GM23338 (cell line): ENCODE measurements around the gene SULT1B1. TPM values are rescaled to one million over a fixed set of nuclear protein-coding genes. Genes with fewer than 3 reads are reported as not detected.

Experiments used
- ATAC-seq: fragments of 200-7000 bp; cut with Tn5 transposase; 3 replicates; pipeline ENCODE4 v1.9.1; 2020
- DNase-seq: peaks from one replicate; pipeline ENCODE4 v3.0.0-alpha.2; 2015; ENCODE audit warnings: low spot score
- H2AFZ ChIP-seq: fragments of 200-600 bp; sonication (generic); 2 replicates; pipeline ENCODE4 v1.8.0; 2016; ENCODE audit warnings: antibody characterized with exemption, mild to moderate bottlenecking, moderate library complexity
- H3F3A ChIP-seq: fragments of 200-600 bp; sonication (generic); replicated peaks from 2 replicates; pipeline ENCODE4 v1.8.0; 2017; ENCODE audit warnings: antibody characterized with exemption, mixed run types, low read depth
- H3K27ac ChIP-seq: fragments of 200-600 bp; sonication (generic); 2 replicates; pipeline ENCODE4 v1.6.1; 2016; ENCODE audit warnings: low read depth
- H3K27me3 ChIP-seq: fragments of 200-600 bp; sonication (generic); 2 replicates; pipeline ENCODE4 v1.8.0; 2016; ENCODE audit warnings: mild to moderate bottlenecking, mixed run types, moderate library complexity; ENCODE audit not compliant: insufficient read depth
- H3K36me3 ChIP-seq: fragments of 200-600 bp; sonication (generic); 2 replicates; pipeline ENCODE4 v1.8.0; 2016; ENCODE audit warnings: mild to moderate bottlenecking; ENCODE audit not compliant: insufficient read depth
- H3K4me1 ChIP-seq: fragments of 200-600 bp; sonication (generic); 2 replicates; pipeline ENCODE4 v1.8.0; 2016; ENCODE audit warnings: mild to moderate bottlenecking, moderate library complexity; ENCODE audit not compliant: insufficient read depth
- H3K4me2 ChIP-seq: fragments of 200-600 bp; sonication (generic); 2 replicates; pipeline ENCODE4 v1.7.1; 2017; ENCODE audit warnings: mixed run types
- H3K4me3 ChIP-seq: fragments of 200-600 bp; sonication (generic); 2 replicates; pipeline ENCODE4 v1.6.1; 2016; ENCODE audit warnings: mixed run types
- H3K79me2 ChIP-seq: fragments of 200-600 bp; sonication (generic); replicated peaks from 2 replicates; pipeline ENCODE4 v1.8.0; 2017; ENCODE audit warnings: mild to moderate bottlenecking; ENCODE audit not compliant: insufficient read depth
- H3K9me2 ChIP-seq: fragments of 200-600 bp; sonication (generic); 2 replicates; pipeline ENCODE4 v1.8.0; 2017; ENCODE audit not compliant: insufficient read depth
- H4K20me1 ChIP-seq: fragments of 200-600 bp; sonication (generic); replicated peaks from 2 replicates; pipeline ENCODE4 v1.8.0; 2017; ENCODE audit warnings: mild to moderate bottlenecking; ENCODE audit not compliant: insufficient read depth
- H3K27ac Mint-ChIP-seq: 2 replicates; pipeline ENCODE4 v1.8.0; 2020; ENCODE audit warnings: inconsistent platforms, mild to moderate bottlenecking, moderate library complexity, mixed read lengths
- H3K27me3 Mint-ChIP-seq: 3 replicates; pipeline ENCODE4 v1.8.0; 2022; ENCODE audit warnings: low read depth, mild to moderate bottlenecking, moderate library complexity, mixed read lengths, inconsistent platforms; ENCODE audit not compliant: insufficient read depth, poor library complexity
- H3K36me3 Mint-ChIP-seq: 3 replicates; pipeline ENCODE4 v1.8.0; 2021; ENCODE audit warnings: low read depth, mild to moderate bottlenecking, inconsistent platforms, moderate library complexity, mixed read lengths
- H3K4me1 Mint-ChIP-seq: 3 replicates; pipeline ENCODE4 v1.8.0; 2020; ENCODE audit warnings: mild to moderate bottlenecking, inconsistent platforms, mixed read lengths
- H3K4me3 Mint-ChIP-seq: 3 replicates; pipeline ENCODE4 v1.8.0; 2021; ENCODE audit warnings: moderate library complexity, mild to moderate bottlenecking, inconsistent platforms, mixed read lengths
- H3K9me3 Mint-ChIP-seq: 3 replicates; pipeline ENCODE4 v1.8.0; 2020; ENCODE audit warnings: moderate library complexity, mild to moderate bottlenecking, inconsistent platforms, mixed read lengths
- CREB1 ChIP-seq: fragments of 250-450 bp; sonication (Bioruptor Pico); IDR thresholded peaks from 2 replicates; pipeline ENCODE4 v1.5.0; 2020; ENCODE audit warnings: low read depth, mild to moderate bottlenecking, moderate library complexity
- CTCF ChIP-seq, 2 experiments: fragments of 200-600 bp in 1 of 2; sonication (generic) in 1 of 2; conservative IDR thresholded peaks; 2 replicates each; pipeline versions ENCODE4 v1.5.1 to v1.6.1; 2016 to 2017; ENCODE audit warnings: antibody characterized with exemption in 2 of 2, low read depth in 2 of 2, mild to moderate bottlenecking in 2 of 2, moderate library complexity in 1 of 2
- EZH2 ChIP-seq: fragments of 200-600 bp; sonication (generic); IDR thresholded peaks from one replicate; pipeline ENCODE4 v1.8.0; 2017; ENCODE audit warnings: antibody characterized with exemption, mild to moderate bottlenecking, low read depth; ENCODE audit not compliant: unreplicated experiment
- EZH2phosphoT487 ChIP-seq: fragments of 200-600 bp; sonication (generic); IDR thresholded peaks from one replicate; pipeline ENCODE4 v1.8.1; 2018; ENCODE audit warnings: antibody characterized with exemption; ENCODE audit not compliant: unreplicated experiment
- JUNB ChIP-seq: IDR thresholded peaks from one replicate; pipeline ENCODE4 v1.6.1; 2016; ENCODE audit warnings: antibody characterized with exemption; ENCODE audit not compliant: unreplicated experiment
- NANOG ChIP-seq: IDR thresholded peaks from 2 replicates; pipeline ENCODE4 v1.6.1; 2016; ENCODE audit warnings: antibody characterized with exemption, borderline replicate concordance
- POLR2AphosphoS5 ChIP-seq: IDR thresholded peaks from 2 replicates; pipeline ENCODE4 v1.6.1; 2016; ENCODE audit warnings: antibody characterized with exemption, low read depth
- REST ChIP-seq: IDR thresholded peaks from one replicate; pipeline ENCODE4 v1.6.1; 2018; ENCODE audit warnings: antibody characterized with exemption; ENCODE audit not compliant: unreplicated experiment
- STAT1 ChIP-seq: IDR thresholded peaks from one replicate; pipeline ENCODE4 v1.6.1; 2016; ENCODE audit warnings: antibody characterized with exemption; ENCODE audit not compliant: unreplicated experiment
- ZNF114 ChIP-seq: fragments of 250-450 bp; sonication (Bioruptor Pico); IDR thresholded peaks from 2 replicates; pipeline ENCODE4 v1.5.0; 2020; ENCODE audit warnings: mild to moderate bottlenecking, moderate library complexity
- ZNF331 ChIP-seq: fragments of 250-450 bp; sonication (Bioruptor Pico); IDR thresholded peaks from 2 replicates; pipeline ENCODE4 v1.5.0; 2020; ENCODE audit warnings: low read depth, mild to moderate bottlenecking, moderate library complexity
- ZNF462 ChIP-seq: fragments of 250-450 bp; sonication (Bioruptor Pico); IDR thresholded peaks from 2 replicates; pipeline ENCODE4 v1.5.0; 2020; ENCODE audit warnings: mild to moderate bottlenecking, moderate library complexity
- polyA plus RNA-seq: library from polyadenylated mRNA; unstranded; fragments of >200 nt; fragmentation: Nextera tagmentation; extraction: Ambion mirVana; gene quantifications from 2 replicates; pipeline ENCODE4 v1.2.1, GENCODE V29; 2016
- total RNA-seq: library from RNA; depleted of rRNA; stranded (reverse); fragments of >200 nt; shearing (Covaris generic); gene quantifications from 2 replicates; pipeline ENCODE4 v1.2.3, GENCODE V29; 2014
- TF ChIP-seq, protein P1 (sequence below): IDR thresholded peaks from 2 replicates; pipeline ENCODE4 v1.6.1; 2016; ENCODE audit warnings: antibody characterized with exemption

Gene SULT1B1
- total and polyA plus RNA-seq, 2 experiments from 2014 or later: not detected

DNA sequence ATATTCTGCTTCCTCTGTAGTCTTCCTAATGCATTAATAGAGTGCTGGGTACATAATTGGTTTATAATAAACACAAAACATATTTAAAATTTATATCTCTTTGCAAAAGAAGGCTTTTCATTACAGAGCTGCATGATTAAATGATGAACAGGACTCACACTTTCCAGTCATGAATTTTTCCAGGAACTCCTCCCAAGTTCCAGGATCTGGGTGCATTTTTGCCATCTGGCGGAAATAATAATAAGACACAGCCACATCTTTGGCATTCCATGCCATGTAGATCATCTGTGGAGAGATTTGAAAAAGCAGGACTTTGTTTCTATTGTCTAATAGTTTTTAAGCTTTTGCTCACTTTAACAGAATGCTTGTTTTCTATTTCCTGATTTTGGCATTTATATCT, 40.2 kb upstream of the SULT1B1 start:
- no peak for ATAC-seq

More for the DNA sequence above, 40.2 kb upstream of the SULT1B1 start:
- H3K79me2 ChIP-seq: no peaks in the 10 kb centered on the region
- H4K20me1 ChIP-seq: no peaks in the 10 kb centered on the region
- H3K4me3 Mint-ChIP-seq: no peak overlapping the region
- H3K4me3 ChIP-seq: no peak overlapping the region
- H3K36me3 ChIP-seq: no peaks in the 10 kb centered on the region
- H2AFZ ChIP-seq: no peak overlapping the region
- no peaks in the 10 kb centered on the region for H3K4me1 Mint-ChIP-seq
- H3F3A ChIP-seq: no peaks in the 10 kb centered on the region
- H3K9me3 Mint-ChIP-seq: no peaks in the 10 kb centered on the region
- H3K36me3 Mint-ChIP-seq: no peaks in the 10 kb centered on the region
- H3K27ac Mint-ChIP-seq: no peak overlapping the region
- H3K4me2 ChIP-seq: no peak overlapping the region
- no peaks in the 10 kb centered on the region for H3K9me2 ChIP-seq
- no peak overlapping the region for H3K27ac ChIP-seq
- DNase-seq: no peak
- no peaks in the 10 kb centered on the region for H3K27me3 Mint-ChIP-seq
- H3K4me1 ChIP-seq: no peaks in the 10 kb centered on the region
- H3K27me3 ChIP-seq: no peaks in the 10 kb centered on the region
- no peak for TF ChIP-seq ZNF331
- no peak for TF ChIP-seq EZH2phosphoT487
- no peak for TF ChIP-seq CREB1 (CRISPR knock-in tag)
- TF ChIP-seq CTCF (conservative IDR thresholded peaks at IDR 0.05; ENCODE audit: low read depth in 2 of 2): no peak
- no peak for TF ChIP-seq REST
- TF ChIP-seq ZNF114: no peak
- TF ChIP-seq, protein P1, sequence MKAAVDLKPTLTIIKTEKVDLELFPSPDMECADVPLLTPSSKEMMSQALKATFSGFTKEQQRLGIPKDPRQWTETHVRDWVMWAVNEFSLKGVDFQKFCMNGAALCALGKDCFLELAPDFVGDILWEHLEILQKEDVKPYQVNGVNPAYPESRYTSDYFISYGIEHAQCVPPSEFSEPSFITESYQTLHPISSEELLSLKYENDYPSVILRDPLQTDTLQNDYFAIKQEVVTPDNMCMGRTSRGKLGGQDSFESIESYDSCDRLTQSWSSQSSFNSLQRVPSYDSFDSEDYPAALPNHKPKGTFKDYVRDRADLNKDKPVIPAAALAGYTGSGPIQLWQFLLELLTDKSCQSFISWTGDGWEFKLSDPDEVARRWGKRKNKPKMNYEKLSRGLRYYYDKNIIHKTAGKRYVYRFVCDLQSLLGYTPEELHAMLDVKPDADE: no peak
- TF ChIP-seq EZH2: no peak
- no peak for TF ChIP-seq POLR2AphosphoS5
- TF ChIP-seq NANOG: no peak
- TF ChIP-seq ZNF462: no peak
- TF ChIP-seq JUNB: no peak
- TF ChIP-seq STAT1: no peak
